SKM-1 (cell line): ENCODE results near the gene IDH2.

Source experiments
- DNase-seq: peaks from one replicate; lab custom pipeline; 2025; ENCODE audit not compliant: unreplicated experiment; lab: John Stamatoyannopoulos, UW

IDH2 gene

GRCh38 chr15:90044916-90045371 lies 57.3 kb downstream of the IDH2 start:
- DNase-seq: no peak

GRCh38 chr15:90044191-90044590 lies 58.1 kb downstream of the IDH2 start:
- no peak for DNase-seq

GRCh38 chr15:90043530-90044010 lies 58.7 kb downstream of the IDH2 start:
- no peak for DNase-seq

DNA sequence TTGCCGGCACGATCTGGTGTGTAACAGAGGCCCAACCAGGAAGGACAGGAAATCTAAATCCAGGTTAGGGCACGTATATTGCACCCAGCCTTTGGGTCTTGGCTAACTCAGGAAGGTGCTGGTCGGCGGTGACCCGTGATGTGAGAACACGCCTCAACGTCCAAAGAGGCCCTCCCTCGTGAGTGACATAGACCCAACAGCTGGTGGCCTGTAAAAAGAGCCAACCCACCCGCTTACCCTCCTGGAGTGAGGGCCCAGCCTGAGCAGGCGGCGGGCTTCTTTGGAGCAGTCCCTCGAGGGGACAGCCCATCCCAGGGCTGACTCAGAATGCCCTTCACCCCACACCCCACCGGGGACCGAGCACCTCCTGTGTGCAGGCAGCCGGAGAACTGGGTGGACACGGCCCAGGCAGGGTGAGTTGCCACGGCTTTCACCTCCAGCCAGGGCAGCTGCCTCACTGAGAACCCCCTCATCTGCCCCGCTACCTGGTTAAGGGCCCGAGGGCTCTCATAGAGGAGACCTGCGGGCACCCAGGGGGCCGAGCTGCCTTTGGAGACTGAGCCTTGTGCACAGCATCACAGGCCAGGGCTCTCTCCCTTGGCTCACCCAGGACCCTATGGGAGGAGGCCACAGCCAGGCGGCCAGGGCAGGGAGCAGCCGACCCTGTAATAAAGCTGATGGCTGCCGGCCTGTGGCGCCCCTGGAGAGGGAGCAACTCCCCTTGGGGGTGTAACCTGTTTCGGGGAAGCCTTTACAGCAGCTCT lies 59.3 kb downstream of the IDH2 start:
- DNase-seq: no peak

DNA sequence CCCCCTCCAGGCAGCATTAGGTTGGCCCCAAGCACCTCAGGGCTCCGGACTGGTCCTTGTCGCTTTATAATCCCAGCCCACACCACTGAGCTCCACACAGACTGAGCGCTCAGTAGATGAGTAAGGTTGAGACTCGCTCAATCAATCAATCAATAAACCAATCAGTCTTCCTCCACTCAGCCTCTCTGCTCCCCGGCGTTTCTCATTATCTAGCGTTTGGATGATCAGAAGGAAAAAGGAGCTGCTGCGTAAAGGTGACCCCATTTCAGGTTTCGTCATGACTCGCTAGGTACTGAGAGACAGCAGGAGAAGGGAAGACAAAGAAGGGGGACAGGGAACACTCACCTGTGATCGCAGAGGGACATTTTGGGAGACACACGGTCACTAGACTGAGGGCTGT lies 59.9 kb downstream of the IDH2 start:
- DNase-seq: no peak

GRCh38 chr15:90040618-90041017 lies 61.6 kb downstream of the IDH2 start:
- no peak for DNase-seq

GRCh38 chr15:90039996-90040395 lies 62.3 kb downstream of the IDH2 start:
- no peak for DNase-seq

GRCh38 chr15:90038632-90039095 lies 63.6 kb downstream of the IDH2 start:
- DNase-seq: no peak

DNA sequence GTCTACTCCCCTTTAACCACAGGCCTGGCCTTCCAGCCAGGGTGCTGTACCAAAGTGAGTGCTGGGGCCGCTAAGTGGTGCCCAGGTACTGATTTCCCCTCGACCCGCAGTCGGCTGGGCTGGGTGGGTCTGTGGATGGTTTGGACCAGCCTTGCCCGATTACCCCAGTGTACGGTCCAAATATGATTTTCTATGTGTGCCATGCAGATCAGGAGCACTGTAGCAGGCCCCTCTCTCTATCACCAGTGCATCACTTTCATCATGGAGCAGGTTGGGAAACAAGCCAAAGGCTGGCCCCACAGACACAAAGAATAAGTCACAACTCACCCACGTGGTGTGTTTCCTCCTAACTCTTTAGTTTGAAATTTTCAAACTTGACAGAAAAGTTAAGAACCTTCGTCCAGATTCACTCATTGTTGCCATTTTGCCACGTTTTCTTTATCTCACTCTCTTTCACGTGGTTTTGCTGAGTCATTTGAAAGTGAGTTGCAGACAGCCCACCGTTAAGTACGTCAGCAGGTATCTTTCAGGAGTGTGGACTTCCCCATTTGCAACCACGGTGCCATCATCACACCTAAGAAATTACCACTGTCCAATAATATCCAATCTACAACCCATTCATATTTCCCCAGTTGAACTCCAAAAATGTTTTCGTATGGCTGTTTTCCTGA lies 64.2 kb downstream of the IDH2 start:
- no peak for DNase-seq

DNA sequence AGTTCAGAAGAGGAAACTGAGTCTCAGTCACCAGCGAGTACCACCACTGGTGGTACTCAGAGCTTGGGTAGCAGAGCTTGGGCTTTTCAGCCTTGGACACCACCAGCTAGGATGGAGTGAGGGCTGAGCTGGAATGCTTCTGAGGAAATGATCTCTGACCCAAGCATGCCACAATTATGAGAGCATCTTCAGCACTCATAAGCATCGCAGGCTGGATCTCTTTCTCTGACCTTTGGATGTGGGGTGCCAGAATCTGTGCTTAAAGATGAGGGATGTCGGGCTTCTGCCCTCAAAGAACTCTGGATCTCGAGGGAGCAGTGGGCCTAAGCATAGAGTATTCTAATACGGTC lies 64.8 kb downstream of the IDH2 start:
- DNase-seq: no peak

DNA sequence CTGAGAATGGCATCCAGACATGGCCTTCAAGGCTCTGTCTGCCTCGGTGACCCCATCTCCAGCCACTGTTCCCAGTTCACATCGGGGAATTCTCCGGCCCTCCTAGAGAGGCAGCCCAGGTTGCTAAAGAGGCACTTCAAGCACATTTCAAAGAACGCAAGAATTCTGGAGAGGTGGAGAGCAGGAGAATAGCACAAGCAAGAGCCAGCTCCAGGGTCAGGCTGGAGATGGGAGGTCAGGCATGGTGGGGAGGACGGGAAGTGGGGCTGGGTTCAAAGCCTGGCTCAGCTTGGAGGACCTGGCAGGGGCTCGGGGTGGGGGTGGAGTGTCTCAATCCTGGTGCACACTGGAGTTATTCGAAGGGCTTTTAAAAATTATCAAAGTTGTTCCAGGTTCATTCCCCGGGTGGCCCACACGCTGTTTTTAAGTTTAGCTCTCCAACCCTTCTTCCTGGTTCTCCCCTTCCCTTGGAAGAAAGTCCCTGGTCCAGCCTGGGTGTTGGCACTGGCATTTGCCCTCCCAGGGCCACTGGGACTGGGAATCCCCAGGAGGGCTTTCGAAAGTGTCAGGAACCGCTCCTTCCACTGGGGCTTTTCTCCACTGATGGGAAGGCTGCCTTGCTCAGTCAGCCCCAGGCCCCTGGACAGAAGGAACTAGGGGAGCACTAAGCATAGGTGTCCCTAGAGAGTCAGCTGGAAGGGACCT lies 65.3 kb downstream of the IDH2 start:
- no peak for DNase-seq

- DNase-seq: no peak
Observed at GRCh38 chr15:90036343-90036742, 65.9 kb downstream of the IDH2 start.

- DNase-seq: peak; percentile 39
Observed at GRCh38 chr15:90035840-90036230, 66.4 kb downstream of the IDH2 start.

DNA sequence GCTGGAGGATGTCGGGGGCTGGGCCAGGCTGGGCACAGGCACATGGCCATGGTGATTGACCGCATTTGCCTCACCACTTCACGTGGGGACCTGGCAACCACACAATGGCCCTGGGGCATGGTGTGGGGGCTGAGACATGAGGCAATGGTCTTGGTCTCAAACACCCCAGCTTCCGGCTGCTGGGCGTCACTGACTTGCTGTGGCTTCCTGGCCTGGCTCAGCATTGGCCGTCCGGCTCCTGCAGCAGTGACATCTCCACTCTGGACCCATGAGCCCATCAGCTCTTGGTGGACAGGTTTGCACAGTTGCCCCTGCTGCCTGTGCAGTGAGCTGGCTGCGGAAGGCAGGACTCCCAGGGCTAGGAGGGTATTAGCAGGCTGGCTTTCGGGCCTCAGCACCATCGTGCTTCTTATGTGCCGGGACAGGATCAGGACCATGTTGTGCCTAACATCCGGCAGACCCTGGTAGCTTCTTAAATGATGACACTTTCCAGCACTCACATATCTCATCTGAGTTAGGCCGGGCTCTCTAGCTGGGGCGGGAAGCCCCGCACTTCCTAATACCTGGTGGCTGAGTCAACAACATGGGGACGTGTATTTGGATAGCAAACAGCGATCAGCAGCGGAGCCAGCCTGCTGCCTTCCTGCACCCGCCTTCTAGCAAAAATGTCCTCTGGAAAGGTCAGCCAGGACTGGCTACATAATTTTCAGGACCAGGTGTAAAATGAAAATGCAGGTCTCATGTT lies 67.0 kb downstream of the IDH2 start:
- peak; percentile 69 for DNase-seq

DNA sequence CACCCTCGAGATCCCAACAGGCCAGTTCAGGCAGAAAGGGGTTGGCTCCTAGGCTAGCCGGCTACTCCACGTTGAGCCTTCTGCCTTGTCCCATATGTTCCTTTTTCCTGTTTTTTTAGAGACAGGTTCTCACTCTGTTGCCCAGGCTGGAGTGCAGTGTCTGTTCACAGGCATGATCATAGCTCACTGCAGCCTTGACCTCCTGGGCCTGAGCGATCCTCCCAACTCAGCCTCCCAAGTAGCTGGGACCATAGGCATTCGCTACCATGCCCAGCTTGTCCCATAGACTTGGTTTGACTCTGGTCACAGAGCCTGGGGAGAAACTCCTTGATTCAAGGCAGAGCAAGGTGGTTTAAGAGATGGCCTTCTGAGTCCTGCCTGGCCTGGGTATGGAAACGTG lies 68.8 kb downstream of the IDH2 start:
- DNase-seq: no peak
